Activated CD4-positive, alpha-beta T cell treated with anti-CD3 and anti-CD28 coated beads, Interleukin-2, amount 50 U/mL, for 48 hours (primary cell): Measurements from ENCODE around the gene MCF2L2.
"Not testable (repeated sequence)": the region's sequence is repeated elsewhere in the genome, so short reads cannot be mapped to it uniquely, and the experiment has no call there.

ENCODE experiments used
- DNase-seq, 2 experiments: peaks; one replicate each; pipeline ENCODE4 v3.0.0-alpha.2; 2020

Gene MCF2L2

GRCh38 chr3:183261151-183261724 lies 167.2 kb downstream of the MCF2L2 start:
- DNase-seq = no peak

DNA sequence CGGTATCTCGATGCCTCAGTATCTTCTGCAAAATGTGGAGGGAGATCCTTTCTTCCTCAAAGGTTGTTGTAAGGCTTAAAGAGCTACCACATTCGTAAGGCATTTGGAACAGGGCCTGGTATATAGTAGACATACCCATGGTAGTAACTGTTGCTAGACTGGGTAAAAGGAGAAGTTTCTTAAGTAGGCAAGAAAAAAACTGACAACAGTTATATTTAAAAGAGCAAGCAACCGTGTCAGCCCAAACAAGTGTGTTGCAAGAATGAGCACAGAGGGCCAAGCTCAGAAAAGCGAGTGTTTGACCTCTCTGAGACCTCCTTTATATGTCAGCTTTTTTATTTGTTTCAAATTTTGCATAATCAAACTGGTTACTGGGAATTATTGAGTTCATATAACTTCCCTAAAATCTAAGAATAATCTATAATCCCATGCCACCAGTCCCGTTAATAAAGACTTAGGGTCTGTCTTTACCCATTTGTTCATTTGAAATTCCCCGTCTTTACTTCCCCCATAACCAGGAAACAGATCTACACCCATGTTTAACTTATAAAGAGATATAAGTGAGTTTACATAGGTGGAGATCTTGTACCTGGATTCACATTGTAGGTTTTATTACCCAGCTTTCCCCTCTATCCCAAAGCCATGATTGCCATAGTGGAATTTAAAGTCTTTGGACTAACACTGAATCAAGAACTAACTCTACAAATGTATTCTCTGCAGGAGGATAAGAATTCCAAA lies 168.1 kb downstream of the MCF2L2 start:
- no peak for DNase-seq

DNA sequence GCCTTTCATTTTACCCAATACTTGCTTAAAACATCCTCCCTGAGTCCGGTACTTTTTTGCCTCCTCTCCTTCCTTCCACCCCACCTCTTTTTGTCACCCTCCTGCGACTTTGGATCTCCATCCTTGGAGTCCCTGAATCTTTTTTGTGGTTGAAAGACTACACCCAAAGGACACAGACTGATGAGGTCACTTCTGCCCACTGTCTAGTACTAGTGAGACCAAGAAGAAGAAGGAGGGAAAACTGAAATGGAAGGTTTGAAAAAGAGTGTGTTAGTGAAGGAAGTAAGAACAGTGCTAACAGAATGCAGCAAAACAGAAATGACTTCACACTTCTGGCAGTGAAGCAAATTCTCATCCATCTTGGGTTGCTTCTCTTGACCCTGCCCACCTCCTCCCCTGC lies 168.8 kb downstream of the MCF2L2 start:
- no peak for DNase-seq

GRCh38 chr3:183259087-183259486 lies 169.3 kb downstream of the MCF2L2 start:
- no peak for DNase-seq

DNA sequence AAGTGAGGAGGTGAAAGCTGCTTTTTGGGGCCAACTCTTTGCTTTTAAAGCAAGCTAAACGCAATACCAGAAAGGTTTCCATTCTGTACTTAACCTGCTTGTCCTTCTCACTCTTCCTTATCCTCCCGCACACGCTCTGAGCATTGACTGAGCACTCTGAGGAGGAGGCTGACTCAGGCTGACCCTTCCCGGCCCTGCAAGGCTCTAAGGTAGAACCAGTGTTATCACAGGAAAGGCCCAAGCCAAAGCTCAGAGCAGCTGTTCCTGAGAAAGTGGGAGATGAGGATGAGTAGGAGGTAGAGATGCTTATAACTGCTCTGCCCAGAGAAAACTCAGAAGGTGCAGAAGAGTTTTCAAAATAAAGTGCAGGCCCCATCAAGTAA lies 173.1 kb downstream of the MCF2L2 start:
- peak in 1 of 2 experiments; percentile 29 for DNase-seq

DNA sequence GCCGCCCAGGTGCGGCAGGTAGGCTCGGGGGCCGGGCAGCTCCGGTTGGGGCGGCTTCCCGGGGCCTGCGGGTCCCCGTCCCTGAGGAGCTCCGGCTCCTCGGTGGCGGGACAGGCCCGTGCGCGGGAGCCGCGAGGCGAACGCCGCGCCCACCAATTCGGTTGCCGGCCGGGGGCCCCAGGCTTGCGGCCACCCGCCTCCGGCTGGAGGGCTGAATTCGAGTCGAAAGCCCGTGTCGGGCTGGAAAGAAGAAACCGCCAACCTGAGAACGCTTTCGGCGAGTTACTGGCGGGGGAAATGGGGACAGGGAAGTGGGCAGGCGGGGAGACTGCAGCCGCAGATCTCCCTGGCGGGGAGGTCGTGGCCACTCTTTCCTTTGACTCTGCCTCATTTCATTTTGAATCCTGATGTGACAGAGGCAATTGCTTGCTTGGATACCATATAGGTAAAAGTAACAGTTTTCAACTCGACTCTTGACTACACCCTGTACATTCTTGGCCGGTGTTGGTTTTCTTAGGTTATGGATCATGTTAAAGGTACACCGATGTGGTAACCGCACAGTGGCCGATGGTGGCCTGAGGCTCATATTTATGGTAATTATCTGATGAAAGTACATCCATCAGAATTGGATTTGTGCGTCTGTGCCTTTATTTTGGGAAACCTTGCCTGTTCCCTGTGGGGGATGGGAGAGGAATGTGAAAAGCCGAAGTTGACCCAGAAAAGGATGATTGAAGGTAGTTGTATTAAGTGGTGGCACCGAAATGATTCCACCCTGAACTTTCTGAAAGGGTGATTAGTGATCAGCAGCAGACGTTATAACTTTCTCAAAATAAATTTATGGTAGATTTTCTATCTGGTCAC lies 173.7 kb downstream of the MCF2L2 start:
- DNase-seq = peak in 1 of 2 experiments; percentile 38

GRCh38 chr3:183253528-183254486 lies 174.6 kb downstream of the MCF2L2 start:
- DNase-seq = peak; percentile 35 to 50

- DNase-seq = peak; percentile 58 to 68
Measured at GRCh38 chr3:183252973-183253527, 175.4 kb downstream of the MCF2L2 start, which contains the start of gene B3GNT5. Gene B3GNT5 (plus strand): TSS chr3:183253253. CDS start chr3:183269799, 16,546 bp downstream.

GRCh38 chr3:183252118-183252782 lies 176.2 kb downstream of the MCF2L2 start:
- no peak for DNase-seq

DNA sequence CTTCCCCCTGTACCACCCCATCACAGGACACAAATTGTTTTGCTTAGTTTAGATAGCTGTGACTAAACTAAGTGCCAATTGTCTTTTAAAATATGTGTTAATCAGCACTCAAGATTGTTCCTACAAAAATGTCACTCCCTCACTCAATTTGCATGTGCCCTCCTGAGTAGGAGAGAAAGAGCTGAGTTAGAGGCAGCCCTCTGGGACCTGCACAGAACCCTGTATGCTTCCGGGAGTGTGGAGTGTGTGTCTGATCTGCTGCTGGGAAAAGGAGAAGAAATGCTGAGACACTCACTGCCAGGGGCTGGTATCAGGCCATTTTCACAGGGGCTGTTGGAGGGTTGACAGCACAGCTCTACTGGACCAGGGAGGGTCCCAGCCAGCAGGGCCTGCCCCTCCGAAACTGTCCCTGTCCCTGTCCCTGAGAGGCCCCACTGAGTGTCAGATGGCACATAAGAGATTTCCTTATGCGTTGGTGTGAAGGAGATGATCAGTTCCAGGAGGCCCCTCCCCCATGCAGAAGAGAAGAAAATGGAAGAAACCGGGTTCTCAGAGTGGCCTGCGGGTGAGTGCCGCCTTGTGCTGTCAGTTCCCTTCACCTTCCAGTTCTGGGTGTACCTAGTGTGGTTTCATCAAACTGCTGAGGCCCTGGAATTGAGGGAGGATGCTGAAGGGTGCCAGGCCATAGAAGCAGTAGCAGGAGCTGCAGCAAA lies 179.3 kb downstream of the MCF2L2 start:
- DNase-seq = no peak

- DNase-seq = no peak
Measured at GRCh38 chr3:183247011-183247589, 181.3 kb downstream of the MCF2L2 start.

DNA sequence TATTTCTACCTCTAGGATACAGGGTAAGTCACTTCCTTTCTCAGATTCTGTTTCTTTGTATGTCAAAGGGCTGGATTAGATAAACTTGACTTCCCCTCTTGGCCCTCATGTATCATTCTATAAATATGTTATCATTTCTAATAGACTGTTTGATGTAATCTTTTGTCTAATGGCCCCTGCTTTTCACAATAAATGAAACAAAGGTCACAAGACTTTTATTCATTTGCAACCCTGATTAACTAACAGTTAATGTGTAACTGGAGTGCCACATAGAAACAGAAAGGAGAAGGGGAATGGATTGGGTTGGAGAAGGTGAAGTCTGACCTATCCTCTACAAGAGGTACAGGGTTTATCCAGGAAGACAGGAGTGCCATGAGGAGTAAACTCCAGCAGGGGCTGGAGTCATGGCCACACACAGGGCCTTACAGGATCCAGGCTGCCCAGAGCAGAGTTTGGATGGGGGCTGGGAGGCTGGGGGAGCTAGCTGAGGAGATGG lies 183.4 kb downstream of the MCF2L2 start:
- no peak for DNase-seq

DNA sequence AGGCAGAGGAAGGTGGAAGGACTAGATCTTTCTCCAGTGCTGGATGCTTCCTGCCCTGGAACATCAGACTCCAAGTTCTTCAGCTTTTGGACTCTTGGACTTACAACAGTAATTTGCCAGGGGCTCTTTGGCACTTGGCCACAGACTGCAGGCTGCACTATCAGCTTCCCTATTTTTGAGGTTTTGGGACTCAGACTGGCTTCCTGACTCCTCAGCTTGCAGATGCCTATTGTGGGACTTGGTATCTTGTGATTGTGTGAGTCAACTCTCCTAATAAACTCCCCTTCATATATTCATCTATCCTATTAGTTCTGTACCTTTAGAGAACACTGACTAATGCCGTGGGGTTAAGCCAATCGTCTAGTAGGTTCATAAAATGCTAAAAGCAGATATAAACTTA lies 184.2 kb downstream of the MCF2L2 start:
- no peak for DNase-seq

DNA sequence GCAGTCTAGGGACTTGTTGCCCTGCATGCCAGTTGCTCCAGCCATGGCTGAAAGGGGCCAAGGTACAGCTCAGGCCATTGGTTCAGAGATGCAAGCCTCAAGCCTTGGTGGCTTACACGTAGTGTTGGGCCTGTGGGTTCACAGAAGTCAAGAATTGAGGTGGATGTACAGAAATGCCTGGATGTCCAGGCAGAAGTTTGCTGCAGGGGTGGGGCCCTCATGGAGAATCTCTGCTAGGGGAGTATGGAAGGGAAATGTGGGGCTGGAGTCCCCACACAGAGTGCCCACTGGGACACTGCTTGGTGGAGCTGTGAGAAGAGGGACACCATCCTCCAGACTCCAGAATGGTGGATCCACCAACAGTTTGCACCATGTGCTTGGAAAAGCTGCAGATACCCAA lies 186.0 kb downstream of the MCF2L2 start:
- no peak for DNase-seq

GRCh38 chr3:183239046-183239445 lies 189.4 kb downstream of the MCF2L2 start:
- DNase-seq = no peak

GRCh38 chr3:183233966-183234365 lies 194.5 kb downstream of the MCF2L2 start:
- DNase-seq = no peak

- no peak for DNase-seq
Measured at GRCh38 chr3:183230826-183231225, 197.6 kb downstream of the MCF2L2 start.

GRCh38 chr3:183230251-183230650 lies 198.2 kb downstream of the MCF2L2 start:
- DNase-seq = not testable (repeated sequence)

DNA sequence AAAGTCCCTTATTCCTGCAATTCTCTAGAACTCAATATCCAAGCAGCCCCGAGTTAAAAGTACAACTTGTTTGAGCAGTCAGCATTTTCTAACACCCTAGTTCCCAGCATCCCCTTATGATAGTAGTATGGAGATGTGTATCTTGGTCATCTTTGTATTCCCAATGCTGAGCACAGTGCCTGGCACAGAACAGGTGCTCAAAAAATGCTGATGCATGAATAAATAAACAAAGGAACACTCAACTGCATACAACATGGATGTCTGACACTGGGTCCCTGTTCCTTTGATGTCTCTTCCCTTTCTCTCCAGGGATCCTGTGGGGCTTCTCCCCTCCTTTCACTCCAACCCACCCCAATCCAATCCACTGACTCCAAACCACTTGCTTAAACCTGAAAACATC lies 199.2 kb downstream of the MCF2L2 start:
- DNase-seq = no peak

DNA sequence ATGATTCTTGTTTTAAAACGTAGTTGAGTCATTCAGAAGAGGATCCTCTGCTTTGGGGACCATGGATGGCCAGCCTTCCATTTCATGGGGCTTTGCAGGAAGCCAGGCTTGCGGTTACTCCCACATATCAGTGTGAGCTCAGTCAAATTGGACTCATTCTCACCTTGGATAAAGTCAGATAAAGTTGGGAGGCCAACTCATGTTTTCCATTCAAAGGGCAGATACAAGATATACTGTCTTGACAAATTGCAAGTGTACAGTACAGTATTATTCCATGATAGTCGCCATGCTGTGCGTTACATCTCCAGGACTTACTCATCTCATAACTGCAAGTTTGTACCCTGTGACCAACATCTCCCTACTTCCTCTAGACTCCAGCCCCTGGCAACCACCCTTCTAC lies 200.8 kb downstream of the MCF2L2 start:
- DNase-seq = peak in 1 of 2 experiments; percentile 41
